Neural cell (in vitro differentiated cells): ENCODE data around the gene NRG2.

Source experiments
- CTCF ChIP-seq: fragments of 450-650 bp; IDR thresholded peaks from 2 replicates; pipeline ENCODE4 v1.5.1; 2014; ENCODE audit warnings: antibody characterized with exemption, mild to moderate bottlenecking, moderate library complexity; ENCODE audit not compliant: poor library complexity, severe bottlenecking
- EP300 ChIP-seq: fragments of 450-650 bp; conservative IDR thresholded peaks from 2 replicates; pipeline ENCODE4 v1.6.1; 2014; ENCODE audit warnings: antibody characterized with exemption, mild to moderate bottlenecking, moderate library complexity; ENCODE audit not compliant: poor library complexity, severe bottlenecking

GRCh38 chr5:139854953-139855352 lies 188.1 kb downstream of the NRG2 start:
- no peak for TF ChIP-seq CTCF
- no peak for TF ChIP-seq EP300
